Measurements from ENCODE around the gene BCL2L15. TPM values are rescaled to one million over a fixed set of nuclear protein-coding genes. Genes with fewer than 3 reads are reported as not detected.

BCL2L15 gene
- polyA plus RNA-seq, 1 donor (not counting 4 experiments of a cell fraction or from before 2014, with no cell fraction given), result 0.08 TPM

- Histone ChIP-seq H2AFZ (ENCODE audit: control insufficient read depth, low read length) (no peak overlapping the region), H3K9ac (ENCODE audit: control insufficient read depth, extremely low read depth, insufficient read depth, low read length) (peak overlapping the region; percentile 94), H3K9me1 (ENCODE audit: control insufficient read depth, extremely low read depth, insufficient read depth, low read length) (no peaks in the 10 kb centered on the region), H3K4me3 (ENCODE audit: control insufficient read depth in 2 of 3, extremely low read depth in 1 of 3, insufficient read depth in 2 of 3, low read depth in 1 of 3, low read length in 3 of 3) (peak overlapping the region in 2 of 3 experiments; percentile 2 to 89), H3K27ac (ENCODE audit: control insufficient read depth, insufficient read depth, low read length) (peak overlapping the region; percentile 94), H3K79me2 (ENCODE audit: control insufficient read depth, insufficient read depth, low read length) (peaks cover 64% of the 10 kb centered on the region), H3K9me3 (ENCODE audit: control insufficient read depth, low read depth, low read length) (no peaks in the 10 kb centered on the region), H4K20me1 (ENCODE audit: control insufficient read depth, extremely low read depth, insufficient read depth, low read length) (peaks cover 2% of the 10 kb centered on the region), H3K27me3 (ENCODE audit: control insufficient read depth, extremely low read depth, insufficient read depth, low read length) (no peaks in the 10 kb centered on the region), H3K36me3 (ENCODE audit: control insufficient read depth in 2 of 2, extremely low read depth in 1 of 2, insufficient read depth in 2 of 2, low read length in 2 of 2) (no peaks in the 10 kb centered on the region), H3K4me2 (ENCODE audit: control insufficient read depth, extremely low read depth, insufficient read depth, low read depth, low read length) (peak overlapping the region; percentile 100), H3K4me1 (ENCODE audit: control insufficient read depth, extremely low read depth, insufficient read depth, low read length) (peaks cover 21% of the 10 kb centered on the region)
- FAIRE-seq (no peak), DNase-seq (ENCODE audit: low read depth, low spot score) (no peak)
- dilution Hi-C loops (cut with MboI; ENCODE audit: extremely low pct_ligation_motif_present, low sequenced_read_pairs), result no loop called here
- no peak for TF ChIP-seq EZH2 (IDR thresholded peaks at IDR 0.05; ENCODE audit: low read length)
- TF ChIP-seq CTCF (optimal IDR thresholded peaks at IDR 0.05 in 1 of 3, IDR thresholded peaks at IDR 0.05 in 1 of 3, conservative IDR thresholded peaks at IDR 0.05 in 1 of 3; ENCODE audit: extremely low read depth in 1 of 3, insufficient read depth in 2 of 3, low read length in 3 of 3), result no peak
These were observed 44.1 kb upstream of the BCL2L15 start for GRCh38 chr1:113931451-113931851.

- Histone ChIP-seq H3K4me2 (ENCODE audit: control insufficient read depth, extremely low read depth, insufficient read depth, low read depth, low read length) (peak overlapping the region; percentile 100), H3K79me2 (ENCODE audit: control insufficient read depth, insufficient read depth, low read length) (peaks cover 57% of the 10 kb centered on the region), H3K36me3 (ENCODE audit: control insufficient read depth in 2 of 2, extremely low read depth in 1 of 2, insufficient read depth in 2 of 2, low read length in 2 of 2) (no peaks in the 10 kb centered on the region), H2AFZ (ENCODE audit: control insufficient read depth, low read length) (peak overlapping the region; percentile 85), H3K27me3 (ENCODE audit: control insufficient read depth, extremely low read depth, insufficient read depth, low read length) (no peaks in the 10 kb centered on the region), H3K9ac (ENCODE audit: control insufficient read depth, extremely low read depth, insufficient read depth, low read length) (peak overlapping the region; percentile 94), H3K9me3 (ENCODE audit: control insufficient read depth, low read depth, low read length) (no peaks in the 10 kb centered on the region), H3K9me1 (ENCODE audit: control insufficient read depth, extremely low read depth, insufficient read depth, low read length) (no peaks in the 10 kb centered on the region), H3K4me3 (ENCODE audit: control insufficient read depth in 2 of 3, extremely low read depth in 1 of 3, insufficient read depth in 2 of 3, low read depth in 1 of 3, low read length in 3 of 3) (peak overlapping the region; percentile 89 to 91 (median 90)), H3K4me1 (ENCODE audit: control insufficient read depth, extremely low read depth, insufficient read depth, low read length) (peaks cover 21% of the 10 kb centered on the region), H4K20me1 (ENCODE audit: control insufficient read depth, extremely low read depth, insufficient read depth, low read length) (peaks cover 2% of the 10 kb centered on the region), H3K27ac (ENCODE audit: control insufficient read depth, insufficient read depth, low read length) (peak overlapping the region; percentile 94)
- TF ChIP-seq EZH2 (IDR thresholded peaks at IDR 0.05; ENCODE audit: low read length) (no peak), CTCF (optimal IDR thresholded peaks at IDR 0.05 in 1 of 3, IDR thresholded peaks at IDR 0.05 in 1 of 3, conservative IDR thresholded peaks at IDR 0.05 in 1 of 3; ENCODE audit: extremely low read depth in 1 of 3, insufficient read depth in 2 of 3, low read length in 3 of 3) (no peak)
- no peak for DNase-seq (ENCODE audit: low read depth, low spot score)
- FAIRE-seq, result peak; percentile 13
- dilution Hi-C loops (cut with MboI; ENCODE audit: extremely low pct_ligation_motif_present, low sequenced_read_pairs), result no loop called here
These were observed 43.2 kb upstream of the BCL2L15 start for GRCh38 chr1:113930499-113931161.
